NCI-H446 treated with DMSO at 0.1 percent for 48 hours (cell line): Measurements from ENCODE around the gene MDFIC.

ENCODE experiments used
- DNase-seq: peaks from one replicate; lab custom pipeline; 2025; lab: John Stamatoyannopoulos, UW

Gene MDFIC

GRCh38 chr7:114928060-114928459 is 6.2 kb downstream of the MDFIC start:
- no peak for DNase-seq

- no peak for DNase-seq
These were observed 7.7 kb downstream of the MDFIC start for GRCh38 chr7:114929570-114929969.

GRCh38 chr7:114930107-114930661 is 8.3 kb downstream of the MDFIC start:
- DNase-seq, result no peak

- no peak for DNase-seq
These were observed 9.1 kb downstream of the MDFIC start for GRCh38 chr7:114930829-114931655.

- no peak for DNase-seq
These were observed 9.7 kb downstream of the MDFIC start for GRCh38 chr7:114931656-114932011.

GRCh38 chr7:114932991-114933390 is 11.1 kb downstream of the MDFIC start:
- no peak for DNase-seq

- DNase-seq, result no peak
These were observed 11.8 kb downstream of the MDFIC start for GRCh38 chr7:114933658-114934057.

GRCh38 chr7:114934086-114934485 is 12.2 kb downstream of the MDFIC start:
- DNase-seq, result no peak

GRCh38 chr7:114934713-114935112 is 12.8 kb downstream of the MDFIC start:
- DNase-seq, result no peak

GRCh38 chr7:114936471-114936870 is 14.6 kb downstream of the MDFIC start:
- no peak for DNase-seq

GRCh38 chr7:114937446-114937845 is 15.6 kb downstream of the MDFIC start:
- peak; percentile 56 for DNase-seq

- DNase-seq, result no peak
These were observed 16.9 kb downstream of the MDFIC start for GRCh38 chr7:114938785-114939184.

- DNase-seq, result peak; percentile 37
These were observed 17.7 kb downstream of the MDFIC start for GRCh38 chr7:114939484-114940097.

- no peak for DNase-seq
These were observed 18.3 kb downstream of the MDFIC start for GRCh38 chr7:114940220-114940619.

- no peak for DNase-seq
These were observed 19.8 kb downstream of the MDFIC start for GRCh38 chr7:114941692-114942091.

GRCh38 chr7:114942446-114943175 is 20.7 kb downstream of the MDFIC start:
- DNase-seq, result no peak

GRCh38 chr7:114943530-114943929 is 21.6 kb downstream of the MDFIC start:
- no peak for DNase-seq

- DNase-seq, result no peak
These were observed 22.3 kb downstream of the MDFIC start for GRCh38 chr7:114943953-114944744.

- peak; percentile 84 for DNase-seq
These were observed 23.1 kb downstream of the MDFIC start for GRCh38 chr7:114944745-114945625.

- DNase-seq, result no peak
These were observed 27.3 kb downstream of the MDFIC start for GRCh38 chr7:114949231-114949630.

GRCh38 chr7:114952296-114952695 is 30.4 kb downstream of the MDFIC start:
- DNase-seq, result no peak
